Adrenal gland (tissue), 12 donors: ENCODE data around the gene HNRNPH3. TPM values are rescaled to one million over a fixed set of nuclear protein-coding genes. Genes with fewer than 3 reads are reported as not detected.

ENCODE experiments used
- DNase-seq, 7 donors: peaks; one replicate each; pipeline ENCODE4 v3.0.0-alpha.2; 2019 to 2020
- H3K27ac ChIP-seq, 5 donors: fragments of 200-600 bp; sonication (generic) in 4 of 5; 1 replicate in 3 of 5; 2 replicates in 2 of 5; pipeline versions ENCODE4 v1.5.1 to v1.8.0; 2016 to 2020; ENCODE audit warnings: mild to moderate bottlenecking in 1 of 5
- H3K27me3 ChIP-seq: fragments of 200-600 bp; 2 replicates; pipeline ENCODE4 v1.8.0; 2021
- H3K36me3 ChIP-seq, 2 donors: fragments of 200-600 bp; replicated peaks in 1 of 2; 1 replicate in 1 of 2; 2 replicates in 1 of 2; pipeline versions ENCODE4 v1.5.1 to v1.8.0; 2018 to 2022
- H3K4me1 ChIP-seq, 2 donors: fragments of 200-600 bp; replicated peaks in 1 of 2; 1 replicate in 1 of 2; 2 replicates in 1 of 2; pipeline versions ENCODE4 v1.5.1 to v1.8.0; 2018 to 2021
- H3K4me3 ChIP-seq, 4 donors: fragments of 200-600 bp; sonication (generic) in 3 of 4; one replicate each; pipeline ENCODE4 v1.5.1; 2016 to 2018
- H3K9me3 ChIP-seq, 3 donors: fragments of 200-600 bp; sonication (generic) in 1 of 3; replicated peaks in 1 of 3; 1 replicate in 2 of 3; 2 replicates in 1 of 3; pipeline versions ENCODE4 v1.5.1 to v1.8.0; 2016 to 2021
- POLR2A ChIP-seq, 2 donors: fragments of 450-650 bp; IDR thresholded peaks; one replicate each; pipeline ENCODE4 v1.6.1; 2017; ENCODE audit warnings: antibody characterized with exemption in 2 of 2, mild to moderate bottlenecking in 2 of 2, moderate library complexity in 1 of 2
- WGBS, 4 donors: extraction: QIAGEN DNeasy Blood & Tissue Kit in 2 of 4; methylation state at CpG; one replicate each; pipeline versions ENCODE4 v1.1.5 to v1.1.7; 2013 to 2017; 5-methylcytosine and 5-hydroxymethylcytosine counted together
- intact Hi-C, 2 donors: fragments of 100-400 bp; cut with DNase I; formaldehyde crosslinking; loops; one replicate each; pipeline versions ENCODE4 v1.14.1 to v1.15.0; 2022 to 2023
- polyA plus RNA-seq, 3 donors: library from polyadenylated mRNA; stranded (reverse); fragments of 200-250 nt in 2 of 3; fragments of 350-450 nt in 1 of 3; fragmentation: Illumina TruSeq in 1 of 3; extraction: RNeasy Lipid Tissue Mini Kit (QIAGEN cat#74804) in 1 of 3; gene quantifications; one replicate each; pipeline ENCODE4 v1.2.3, GENCODE V29; 2013 to 2014
- total RNA-seq, 9 donors: library from RNA; depleted of rRNA in 4 of 9; stranded (reverse); fragments of >200 nt in 4 of 9; fragments of 120-200 nt in 1 of 9; fragmentation: NEBNext Ultra II Directional in 1 of 9; extraction: Animal tissue kit (Norgen Biotek cat#: 25700) in 1 of 9; gene quantifications; one replicate each; pipeline versions ENCODE4 v1.1.0 to v1.2.4, GENCODE V29; 2013 to 2023
- TF ChIP-seq, protein P1 (sequence below), 6 experiments: fragments of 450-650 bp in 4 of 6; fragments of 200-600 bp in 2 of 6; sonication (generic) in 1 of 6; IDR thresholded peaks; 1 replicate in 5 of 6; 2 replicates in 1 of 6; pipeline versions ENCODE4 v1.5.1 to v1.8.0; 2016 to 2021; ENCODE audit warnings: antibody characterized with exemption in 6 of 6, mild to moderate bottlenecking in 2 of 6, moderate library complexity in 1 of 6
- donor health status: healthy with polysubstance abuse.
- donor health status: Bipolar disorder and iron deficiency.
- donor health status: DM: yes; HTN: yes; CAD: no.
- donor health status: DM: no; HTN: no; CAD: no.
- donor health status: DM: no; HTN: no; CAD: no.
- donor health status: DM: yes; HTN: yes; CAD: no.

Gene HNRNPH3
- total and polyA plus RNA-seq, 12 donors = 12.9 to 291 (median 80.8) TPM

DNA sequence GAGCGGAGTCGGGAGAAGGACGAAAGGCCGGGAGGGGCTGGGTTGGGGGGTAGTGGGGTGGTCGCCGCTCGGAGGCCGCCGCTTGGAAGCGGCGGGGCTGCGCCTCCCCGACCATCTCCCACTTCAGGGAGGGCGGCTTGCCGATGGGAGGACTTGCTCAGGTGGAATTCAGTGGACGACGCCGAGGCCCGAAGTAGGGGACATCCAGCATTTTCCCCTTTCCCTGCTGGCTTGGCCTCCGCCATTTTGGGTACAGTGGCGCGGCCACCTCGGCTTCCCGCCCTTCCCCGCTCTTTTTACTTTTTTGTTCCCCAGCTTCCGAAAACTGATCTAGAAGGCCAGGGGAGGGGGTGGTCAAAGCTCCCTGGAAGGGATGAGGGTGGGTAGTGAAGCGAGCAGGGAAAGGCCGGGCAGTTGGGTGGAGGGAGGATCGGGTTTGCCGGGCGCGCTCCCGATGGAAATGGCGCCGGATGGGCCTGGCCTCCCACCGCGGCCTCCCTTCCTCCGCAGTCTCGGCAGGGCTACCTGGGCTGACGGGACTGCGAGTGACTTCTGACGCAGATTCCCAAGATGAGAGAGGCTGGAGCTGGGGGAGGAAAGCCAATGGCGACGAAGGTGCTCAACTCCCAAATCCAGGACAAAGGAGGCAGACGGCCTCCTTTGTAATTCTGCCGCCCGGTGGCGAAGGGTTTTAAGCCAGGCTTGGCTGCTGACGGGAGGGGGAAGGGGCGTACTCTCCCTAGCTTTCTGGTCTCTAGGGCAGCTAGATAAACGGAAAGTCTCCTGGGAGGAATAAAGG lies 594 bp downstream of the HNRNPH3 start, which contains the start of gene PBLD:
TSS of gene PBLD (minus strand) at position 670 of the 799 bp plus-strand sequence. CDS start 26,084 bp downstream, outside the sequence.
- intact Hi-C loops = no loop called here
- H3K36me3 ChIP-seq = no peaks in the 10 kb centered on the region
- peak within 1 kb of the TSS; percentile 98 to 100 (median 99) for H3K27ac ChIP-seq
- TF ChIP-seq, protein P1, sequence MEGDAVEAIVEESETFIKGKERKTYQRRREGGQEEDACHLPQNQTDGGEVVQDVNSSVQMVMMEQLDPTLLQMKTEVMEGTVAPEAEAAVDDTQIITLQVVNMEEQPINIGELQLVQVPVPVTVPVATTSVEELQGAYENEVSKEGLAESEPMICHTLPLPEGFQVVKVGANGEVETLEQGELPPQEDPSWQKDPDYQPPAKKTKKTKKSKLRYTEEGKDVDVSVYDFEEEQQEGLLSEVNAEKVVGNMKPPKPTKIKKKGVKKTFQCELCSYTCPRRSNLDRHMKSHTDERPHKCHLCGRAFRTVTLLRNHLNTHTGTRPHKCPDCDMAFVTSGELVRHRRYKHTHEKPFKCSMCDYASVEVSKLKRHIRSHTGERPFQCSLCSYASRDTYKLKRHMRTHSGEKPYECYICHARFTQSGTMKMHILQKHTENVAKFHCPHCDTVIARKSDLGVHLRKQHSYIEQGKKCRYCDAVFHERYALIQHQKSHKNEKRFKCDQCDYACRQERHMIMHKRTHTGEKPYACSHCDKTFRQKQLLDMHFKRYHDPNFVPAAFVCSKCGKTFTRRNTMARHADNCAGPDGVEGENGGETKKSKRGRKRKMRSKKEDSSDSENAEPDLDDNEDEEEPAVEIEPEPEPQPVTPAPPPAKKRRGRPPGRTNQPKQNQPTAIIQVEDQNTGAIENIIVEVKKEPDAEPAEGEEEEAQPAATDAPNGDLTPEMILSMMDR (IDR thresholded peaks at IDR 0.05) = peak in 3 of 6 experiments; percentile 42 to 64 (median 53)
- TF ChIP-seq POLR2A (IDR thresholded peaks at IDR 0.05) = peak; percentile 87 to 94
- H3K9me3 ChIP-seq = no peaks in the 10 kb centered on the region
- 0 to 1% (median 0%) methylated on average over 35 to 51 of the region's 51 CpGs for WGBS, 4 donors
- H3K27me3 ChIP-seq = no peaks in the 10 kb centered on the region
- H3K4me1 ChIP-seq = peaks cover 48 to 61% of the 10 kb centered on the region in 2 donors
- peak within 1 kb of the TSS; percentile 76 to 98 (median 84) for H3K4me3 ChIP-seq
- DNase-seq = peak; percentile 78 to 89 (median 82)

DNA sequence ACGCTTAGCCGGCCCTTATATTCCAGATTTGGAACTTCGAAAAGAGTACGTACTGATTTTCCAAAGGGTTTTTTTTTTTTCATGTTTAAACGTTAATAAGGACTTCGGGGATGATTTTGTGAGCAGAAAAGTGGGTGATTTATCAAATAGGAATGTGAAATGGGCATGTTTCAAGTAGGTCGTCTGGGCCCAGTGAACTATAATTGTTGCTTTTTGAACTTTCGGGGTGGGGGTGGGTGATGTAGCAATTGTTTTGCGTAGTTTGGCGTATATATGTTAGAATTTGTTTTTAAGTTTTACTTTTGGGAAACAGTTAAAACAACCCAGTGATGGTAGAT lies 1.2 kb downstream of the HNRNPH3 start:
- intact Hi-C loops = no loop called here

DNA sequence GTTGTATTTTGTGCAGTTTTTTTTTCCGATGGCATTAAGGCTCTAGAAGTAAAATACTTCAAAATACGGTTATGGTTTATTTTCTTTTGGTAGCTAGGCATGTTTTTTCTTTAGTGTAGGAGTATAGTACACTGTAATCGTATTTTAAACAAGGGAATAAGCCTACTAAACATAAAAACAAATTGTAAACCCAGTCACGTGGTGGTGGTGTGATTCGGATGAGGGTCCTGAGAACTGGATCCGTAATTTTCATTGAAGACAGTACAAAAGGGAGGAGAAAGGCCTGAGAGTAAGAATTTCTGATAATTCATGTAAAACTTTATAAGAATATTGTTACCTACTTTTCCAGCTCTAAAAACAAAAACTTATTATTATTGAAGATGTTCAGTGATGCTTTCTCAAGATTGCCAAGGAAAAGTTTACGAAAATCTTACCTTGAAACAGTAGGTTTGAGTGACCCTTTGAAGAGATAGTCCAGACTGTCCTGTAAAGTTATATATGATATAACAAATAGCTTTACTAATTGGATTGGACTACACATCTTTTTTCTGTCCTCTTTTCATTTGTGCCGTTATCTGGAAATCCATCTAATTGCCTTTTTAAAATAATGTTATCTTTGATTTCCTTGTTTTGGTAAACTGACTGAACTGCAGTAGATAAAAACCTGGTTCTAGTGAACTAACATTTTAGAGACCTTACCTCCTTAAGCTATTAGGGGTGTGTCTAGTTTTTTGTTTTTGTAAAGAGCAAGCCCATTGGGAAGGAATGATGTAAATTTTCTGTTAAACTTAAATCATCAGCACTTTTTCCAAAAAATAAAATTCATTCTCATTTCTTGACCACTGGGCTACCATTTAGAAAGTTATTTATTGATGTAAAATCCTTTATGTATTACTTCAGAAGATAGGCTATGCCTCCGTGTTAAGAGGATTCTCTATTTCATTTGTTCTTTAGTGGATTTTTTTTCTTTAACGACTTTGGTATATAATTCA lies 1.9 kb downstream of the HNRNPH3 start:
- Histone ChIP-seq H3K36me3 (peaks cover 0 to 7% of the 10 kb centered on the region in 2 donors), H3K4me1 (peaks cover 44 to 61% of the 10 kb centered on the region in 2 donors), H3K9me3 (no peaks in the 10 kb centered on the region), H3K27me3 (no peaks in the 10 kb centered on the region), H3K27ac (peak overlapping the region in 4 of 5 donors; percentile 98 to 100 (median 99)), H3K4me3 (peak overlapping the region in 3 of 4 donors; percentile 80 to 98 (median 87))
- 1 to 2% (median 2%) methylated on average over 10 of the region's 10 CpGs for WGBS, 4 donors
- no peak for TF ChIP-seq POLR2A (IDR thresholded peaks at IDR 0.05)
- TF ChIP-seq, protein P1 (IDR thresholded peaks at IDR 0.05) = no peak
- no peak for DNase-seq
- intact Hi-C loops = no loop called here

More for the DNA sequence above, 1.2 kb downstream of the HNRNPH3 start:
- H3K4me3 ChIP-seq = peak overlapping the region; percentile 76 to 98 (median 84)
- peak overlapping the region; percentile 98 to 100 (median 99) for H3K27ac ChIP-seq
- TF ChIP-seq POLR2A (IDR thresholded peaks at IDR 0.05) = no peak
- TF ChIP-seq, protein P1 (IDR thresholded peaks at IDR 0.05) = no peak
- WGBS, 4 donors = 0 to 3% (median 0%) methylated on average over 10 of the region's 10 CpGs
- H3K9me3 ChIP-seq = no peaks in the 10 kb centered on the region
- no peaks in the 10 kb centered on the region for H3K27me3 ChIP-seq
- peaks cover 0 to under 1% of the 10 kb centered on the region in 2 donors for H3K36me3 ChIP-seq
- no peak for DNase-seq
- peaks cover 48 to 61% of the 10 kb centered on the region in 2 donors for H3K4me1 ChIP-seq
